GM19240 (cell line): ENCODE measurements around the gene TSPAN11.

ENCODE experiments used
- DNase-seq: peaks from one replicate; pipeline ENCODE4 v3.0.0; 2011; ENCODE audit warnings: low spot score; ENCODE audit not compliant: insufficient read length

TSPAN11 gene

DNA sequence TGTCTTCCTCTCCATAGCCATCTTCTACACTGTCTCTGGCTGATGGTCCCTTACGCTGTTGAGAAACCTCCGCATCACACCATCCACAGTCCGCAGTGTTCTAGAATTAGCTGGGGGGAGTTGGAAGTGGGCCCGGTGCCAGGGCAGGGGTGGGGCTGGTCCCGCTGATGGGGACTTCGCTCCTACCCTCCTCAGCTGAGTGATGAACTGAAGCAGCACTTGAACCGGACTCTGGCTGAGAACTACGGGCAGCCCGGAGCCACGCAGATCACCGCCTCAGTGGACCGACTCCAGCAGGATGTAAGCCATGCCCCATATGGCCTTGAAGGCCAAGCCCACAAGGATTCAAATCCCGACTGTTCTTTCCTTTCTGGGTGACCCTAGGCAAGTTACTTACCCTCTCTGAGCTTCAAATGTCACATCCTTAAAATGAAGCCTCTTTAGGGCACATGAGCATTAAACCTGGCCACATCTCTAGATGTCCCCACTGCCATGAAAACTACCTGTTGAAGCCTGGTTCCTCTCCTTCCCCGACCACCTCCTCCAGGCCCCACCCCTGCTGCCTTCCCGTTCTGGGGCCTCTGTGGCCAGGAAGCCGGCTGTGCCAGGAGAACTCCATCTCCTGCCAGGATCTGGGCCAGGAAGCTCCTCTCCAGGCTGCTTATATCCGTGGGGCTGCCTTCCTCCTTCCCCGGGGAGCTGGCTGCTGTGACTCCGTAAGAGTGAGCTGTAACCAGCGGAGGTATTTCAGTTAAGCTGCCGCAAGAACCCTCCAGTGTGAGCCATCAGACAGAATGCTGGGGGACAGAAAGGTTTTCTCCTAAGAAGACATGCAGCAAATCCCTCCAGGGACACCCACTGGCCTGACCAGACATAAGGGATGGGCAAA is 53.1 kb downstream of the TSPAN11 start:
- no peak for DNase-seq

DNA sequence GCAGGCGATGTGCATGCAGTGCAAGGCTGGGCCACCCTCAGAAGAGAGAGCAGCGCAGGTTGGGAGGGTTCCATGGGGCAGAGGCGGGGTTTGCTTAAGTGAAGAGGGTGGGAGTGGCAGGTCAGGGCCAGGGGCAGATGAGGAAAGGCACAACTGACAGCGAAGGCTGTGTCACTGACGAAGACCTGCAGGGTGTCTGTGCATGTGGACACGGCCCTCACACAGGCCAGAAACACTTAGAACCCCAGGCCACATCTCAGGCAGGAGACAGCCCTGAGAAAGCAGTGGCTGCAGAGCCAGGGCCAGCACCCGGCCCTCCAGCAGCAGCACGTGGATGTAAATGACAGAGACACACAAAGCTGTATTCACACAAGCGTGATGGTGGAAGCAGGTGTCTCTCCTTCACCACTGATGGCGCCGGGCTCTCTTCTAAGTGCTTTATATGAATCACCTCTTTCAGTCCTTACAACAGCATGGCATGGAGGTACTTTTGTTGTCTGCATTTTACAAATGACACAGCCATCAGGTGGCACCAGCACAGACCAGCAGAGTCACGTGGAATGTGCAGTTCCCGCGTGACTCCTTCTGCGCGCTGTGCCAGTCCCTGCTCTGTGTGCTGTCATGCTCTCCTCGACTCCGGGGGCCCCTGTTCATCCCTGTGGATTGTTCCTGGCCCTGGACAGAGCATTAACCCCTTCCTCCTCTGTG is 54.6 kb downstream of the TSPAN11 start:
- DNase-seq, result no peak

DNA sequence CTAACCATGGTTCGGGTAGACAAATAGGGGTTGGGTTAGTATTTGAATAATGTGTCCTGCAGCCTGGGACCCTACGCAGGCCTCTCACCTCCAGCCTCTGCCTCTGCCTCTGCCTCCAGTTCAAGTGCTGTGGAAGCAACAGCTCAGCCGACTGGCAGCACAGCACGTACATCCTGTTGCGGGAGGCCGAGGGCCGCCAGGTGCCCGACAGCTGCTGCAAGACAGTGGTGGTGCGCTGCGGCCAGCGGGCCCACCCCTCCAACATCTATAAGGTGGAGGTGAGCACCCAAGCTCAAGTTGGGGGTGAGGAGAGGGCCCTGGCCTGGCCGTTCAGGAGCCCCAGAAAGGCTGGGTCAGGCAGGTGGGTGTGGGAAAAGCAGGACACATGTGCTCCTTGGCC is 55.9 kb downstream of the TSPAN11 start:
- no peak for DNase-seq

DNA sequence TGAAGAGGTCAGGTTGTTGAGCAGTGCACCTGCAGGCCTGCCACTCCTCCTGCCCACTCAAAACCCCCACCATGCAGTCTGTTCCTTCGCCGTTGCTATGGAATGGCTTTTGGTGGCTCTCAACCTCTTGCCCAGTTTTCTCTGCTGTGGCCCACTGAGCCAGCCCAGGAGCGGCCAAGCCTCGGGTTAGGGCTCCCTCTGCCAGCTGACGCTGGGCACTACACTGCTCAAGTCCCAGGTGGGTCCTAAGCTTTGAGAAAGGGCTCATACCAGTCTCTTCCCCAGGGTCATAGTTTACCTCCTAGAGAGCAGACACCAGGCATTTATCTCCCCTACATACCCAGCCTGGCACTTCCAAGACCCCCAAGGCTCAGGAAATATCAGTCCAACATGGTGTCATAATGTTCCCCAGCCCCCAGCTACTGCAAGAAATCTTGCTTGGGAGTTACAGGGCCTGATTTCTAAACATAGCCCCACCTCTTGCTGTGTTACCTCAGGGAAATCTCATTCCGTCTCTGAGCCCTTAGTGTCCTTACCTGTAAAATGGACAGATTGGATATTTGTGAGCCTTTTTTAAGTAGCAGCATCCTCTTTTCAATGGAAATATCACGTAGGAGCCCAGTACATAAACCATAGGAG is 59.4 kb downstream of the TSPAN11 start:
- DNase-seq, result peak; percentile 70

DNA sequence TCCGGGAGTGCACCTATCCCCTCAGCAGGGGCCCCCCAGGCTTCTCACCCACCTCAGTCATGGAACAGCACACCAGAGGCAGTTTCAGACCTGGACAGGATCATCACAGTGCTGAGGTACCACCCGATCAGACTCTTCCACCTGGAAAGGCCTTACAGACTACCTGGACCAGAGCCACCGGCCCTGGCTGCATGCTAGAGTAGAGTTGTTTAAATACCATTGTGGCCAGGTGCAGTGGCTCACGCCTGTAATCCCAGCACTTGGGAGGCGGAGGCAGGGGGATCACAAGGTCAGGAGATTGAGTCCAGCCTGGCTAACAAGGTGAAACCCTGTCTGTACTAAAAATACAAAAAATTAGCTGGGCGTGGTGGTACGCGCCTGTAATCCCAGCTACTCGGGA is 61.5 kb downstream of the TSPAN11 start:
- no peak for DNase-seq

DNA sequence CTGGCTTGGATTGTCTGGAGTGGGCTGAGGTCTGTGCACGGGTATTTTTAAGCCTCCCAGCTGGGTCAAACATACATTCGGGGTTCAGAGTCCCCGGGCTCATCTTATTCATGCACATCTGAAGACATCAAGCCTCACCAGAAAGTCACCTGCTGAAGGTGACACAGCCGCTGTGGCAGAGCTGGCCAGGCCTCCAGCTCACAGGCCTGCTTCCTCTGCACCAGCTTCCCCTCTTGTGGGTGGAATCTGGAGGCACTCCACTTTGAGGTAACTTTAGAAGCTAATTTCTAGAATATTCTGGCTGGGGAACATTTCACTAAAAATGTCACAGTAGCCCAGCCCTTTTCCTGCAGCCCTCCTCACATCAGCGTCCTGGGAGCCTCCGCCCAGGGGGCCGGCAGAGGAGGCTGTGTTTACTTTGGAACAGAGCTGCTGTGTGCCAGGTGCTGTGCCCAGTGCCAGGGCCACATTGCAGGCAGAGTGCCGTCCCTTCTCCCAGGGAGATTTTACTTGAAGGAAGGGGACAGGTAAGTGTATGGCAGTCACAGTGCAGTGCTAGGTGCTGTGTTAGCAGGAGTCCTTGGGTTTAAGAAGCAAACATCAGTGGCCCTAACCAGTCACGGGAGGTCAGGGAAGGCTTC is 62.2 kb downstream of the TSPAN11 start:
- no peak for DNase-seq

DNA sequence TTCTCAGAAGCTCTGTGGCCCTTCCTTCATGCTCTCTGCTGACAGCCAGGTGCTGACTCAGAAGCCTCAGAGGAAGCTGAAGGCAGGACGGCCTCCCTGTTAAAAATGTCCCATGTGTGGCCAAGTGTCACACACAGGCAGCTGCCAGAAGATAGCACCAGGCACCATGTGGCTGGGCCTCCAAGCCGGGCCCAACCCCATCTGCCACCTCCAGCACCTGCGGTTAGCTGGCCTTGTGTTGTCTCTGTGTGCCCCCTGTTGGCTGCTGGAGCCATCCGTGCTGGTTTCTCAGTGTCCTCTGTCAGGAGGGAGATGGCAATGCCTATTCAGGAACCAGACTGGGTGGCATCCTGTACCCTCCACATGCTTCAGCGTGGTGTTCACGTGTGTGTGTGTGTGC is 63.2 kb downstream of the TSPAN11 start:
- DNase-seq, result peak; percentile 31

DNA sequence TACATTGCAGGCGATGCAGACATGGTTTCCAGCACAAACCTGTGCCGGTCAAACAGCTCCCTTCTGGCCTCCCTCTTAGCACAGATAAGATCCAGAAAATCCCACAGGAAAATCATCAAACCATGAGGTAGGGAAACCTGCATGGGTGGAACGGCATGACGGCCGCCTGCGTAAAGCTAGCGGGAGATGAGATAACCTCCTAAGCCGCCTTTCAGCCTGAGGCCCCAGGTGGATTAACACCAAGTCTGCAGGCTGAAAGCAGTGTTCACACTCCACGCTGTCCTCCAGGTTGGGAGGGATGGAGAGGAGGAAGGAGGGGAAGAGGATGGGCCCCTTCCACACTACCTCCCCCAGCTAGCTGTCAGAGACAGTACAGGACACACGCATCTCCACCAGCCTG is 63.8 kb downstream of the TSPAN11 start:
- no peak for DNase-seq

DNA sequence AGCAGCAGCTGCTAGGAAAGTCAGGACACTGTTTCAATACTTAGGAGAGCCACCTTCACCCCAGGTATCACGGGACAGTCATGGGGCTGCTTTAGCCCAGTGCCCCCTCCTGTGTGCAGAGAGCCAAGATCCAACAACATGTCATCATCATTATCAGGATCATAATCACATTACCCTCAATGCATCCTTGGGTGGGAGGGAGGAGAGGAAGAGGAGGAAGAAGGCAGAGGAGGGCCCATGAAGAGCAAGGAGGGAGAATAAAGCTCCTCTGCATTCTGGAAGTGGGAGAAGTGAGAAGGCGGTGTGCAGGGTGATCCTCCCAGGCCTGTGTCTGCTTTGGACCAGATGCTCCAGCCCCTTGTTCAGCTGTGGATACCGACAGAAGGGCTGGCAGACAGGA is 64.2 kb downstream of the TSPAN11 start:
- no peak for DNase-seq

DNA sequence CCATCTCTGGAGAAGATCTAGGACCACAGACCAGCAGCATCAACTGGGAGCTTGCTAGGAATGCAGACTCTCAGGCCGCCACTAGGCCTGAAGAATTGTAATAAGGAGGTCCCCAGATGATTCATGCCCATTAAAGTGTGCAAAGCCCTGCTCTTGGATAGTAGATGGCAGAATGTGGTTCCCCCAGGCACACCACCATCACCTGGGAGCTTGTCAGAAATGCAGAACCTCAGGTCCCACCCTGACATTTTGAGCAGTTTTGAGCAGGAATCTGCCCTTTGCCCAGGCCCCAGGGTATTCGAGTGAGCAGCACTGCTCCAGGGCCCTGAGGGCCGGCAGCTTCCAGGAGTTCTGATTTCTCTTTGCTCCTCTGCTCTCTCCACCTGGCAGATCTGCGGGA is 64.9 kb downstream of the TSPAN11 start:
- no peak for DNase-seq

DNA sequence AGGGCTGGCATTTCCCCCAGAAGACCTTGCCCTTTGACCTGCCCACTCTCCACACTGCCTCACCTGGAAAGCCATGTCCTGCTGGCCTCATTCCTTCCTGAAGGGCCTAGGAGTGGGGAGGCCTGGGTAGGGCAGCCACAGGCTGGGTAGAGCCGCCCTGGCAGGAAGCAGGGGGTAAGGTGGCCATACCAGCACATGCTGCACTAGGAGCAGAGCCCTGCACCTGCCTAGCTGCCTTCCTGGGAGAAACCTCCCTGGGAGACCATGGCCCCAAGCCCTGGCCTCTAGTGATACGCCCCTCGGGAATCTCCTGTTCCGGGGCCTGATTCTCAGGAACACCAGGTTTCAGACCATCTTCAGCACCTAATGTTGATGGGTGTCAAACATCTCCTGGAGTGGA is 65.8 kb downstream of the TSPAN11 start:
- DNase-seq, result no peak

DNA sequence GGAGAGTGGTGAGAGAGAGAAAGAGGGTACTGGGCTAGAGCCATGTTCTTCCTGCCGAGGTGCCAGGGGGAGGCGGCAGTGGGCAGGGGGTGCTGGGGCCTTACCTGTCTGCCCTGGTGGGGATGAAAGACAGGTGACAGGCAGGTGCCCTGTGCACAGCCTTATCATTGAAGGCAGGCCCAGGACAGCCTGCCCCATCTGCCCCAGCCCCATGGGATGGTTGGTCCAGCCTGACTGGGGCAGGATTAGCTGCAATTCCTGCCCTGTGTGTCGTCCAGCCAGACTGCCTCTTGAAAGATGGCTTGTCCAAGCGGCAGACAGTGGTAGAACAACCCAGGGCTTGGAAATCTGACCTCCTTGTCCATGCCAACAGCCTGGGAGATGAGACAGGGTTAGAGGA is 67.2 kb downstream of the TSPAN11 start:
- no peak for DNase-seq

DNA sequence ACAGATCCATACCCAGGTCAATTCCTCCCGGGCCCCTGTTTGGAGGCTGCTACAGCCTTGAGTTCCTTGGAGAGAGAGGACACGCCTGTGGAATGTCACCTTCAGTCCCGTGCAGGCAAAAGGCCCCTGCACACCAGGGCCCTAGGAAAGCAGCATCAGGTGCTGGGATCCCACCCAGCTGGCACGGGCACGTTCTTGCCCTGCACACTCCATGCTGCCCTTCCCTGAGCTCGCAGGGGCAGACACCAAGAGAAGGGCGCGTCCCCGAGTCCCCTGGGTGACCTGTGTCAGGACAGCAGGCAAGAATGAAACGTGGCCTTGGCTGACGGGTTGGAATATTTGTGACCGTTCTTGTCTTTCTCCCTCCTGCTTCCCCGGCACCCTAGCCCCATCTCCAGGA is 67.7 kb downstream of the TSPAN11 start:
- no peak for DNase-seq

DNA sequence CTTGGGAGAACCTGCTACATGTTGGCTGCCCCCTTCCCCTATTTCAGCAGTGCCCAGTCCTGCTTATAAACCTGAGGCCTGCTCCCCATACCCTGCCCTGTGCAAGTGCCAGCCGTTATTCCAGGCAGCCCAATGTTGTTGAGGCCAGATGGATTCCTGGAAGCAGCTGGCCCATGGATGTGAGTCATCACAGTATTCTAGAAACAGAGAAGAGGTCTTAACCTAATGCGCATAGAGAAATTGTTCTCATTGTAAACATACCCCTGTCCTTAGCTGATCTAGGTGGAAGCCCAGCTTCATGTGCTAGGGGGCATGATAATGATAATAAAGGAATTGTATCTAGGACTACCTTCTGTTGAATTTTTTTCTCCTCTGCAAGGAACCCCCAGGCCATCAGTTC is 69.7 kb downstream of the TSPAN11 start:
- DNase-seq, result no peak

DNA sequence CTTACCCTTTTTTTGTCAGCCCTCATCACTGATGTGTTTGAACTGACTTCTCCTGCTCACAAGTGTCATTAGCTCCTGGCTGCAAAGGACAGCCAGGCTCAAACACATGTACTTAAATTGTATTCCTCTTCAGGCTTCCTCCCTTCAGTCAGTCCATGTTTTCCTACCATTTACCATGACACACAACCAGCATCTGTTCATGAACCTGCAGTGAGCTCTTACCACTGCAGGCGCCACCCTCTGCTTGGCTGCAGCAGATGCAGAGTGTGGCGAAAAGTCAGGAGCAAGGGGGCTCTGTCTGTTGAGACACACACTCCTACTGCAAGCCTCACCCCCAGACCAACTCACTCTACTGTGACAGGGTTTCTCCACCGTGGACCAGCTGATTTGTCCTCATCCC is 70.2 kb downstream of the TSPAN11 start:
- DNase-seq, result no peak

DNA sequence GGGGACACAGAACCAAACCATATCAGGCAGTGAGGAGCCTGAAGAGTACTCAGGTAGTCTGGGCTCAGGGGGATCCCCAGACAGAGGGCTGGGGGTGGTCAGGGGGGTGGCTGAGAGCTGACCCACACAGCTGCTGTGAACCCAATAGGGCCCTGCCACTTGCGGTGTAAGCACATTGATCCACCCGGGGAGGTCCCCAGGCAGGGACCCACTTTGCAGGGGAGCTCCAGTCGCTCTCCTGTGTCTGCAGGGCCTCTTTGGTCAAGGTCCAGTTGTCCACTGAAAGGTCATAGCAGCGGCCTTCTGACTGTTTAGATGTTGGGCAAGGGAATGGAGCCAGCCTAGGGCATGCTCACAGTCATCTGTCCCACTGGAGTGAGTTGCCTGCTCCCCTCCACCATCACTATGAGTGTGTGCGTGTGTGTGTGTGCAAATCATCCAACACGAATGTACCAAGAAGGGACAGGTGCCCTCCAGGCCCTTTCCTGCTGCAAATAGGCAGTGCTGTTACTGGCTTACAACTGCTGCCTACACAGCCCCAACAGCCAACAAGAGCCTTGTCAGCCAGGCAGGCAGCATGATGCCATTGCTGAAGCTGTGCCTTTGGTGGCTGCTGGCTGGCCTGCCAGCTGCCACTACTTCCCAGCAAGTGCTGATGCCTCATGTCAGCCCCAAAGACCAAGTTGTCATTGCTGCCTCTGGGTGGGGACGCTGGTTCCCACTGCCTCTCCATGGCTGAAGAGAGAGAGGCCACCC is 71.3 kb downstream of the TSPAN11 start:
- no peak for DNase-seq

DNA sequence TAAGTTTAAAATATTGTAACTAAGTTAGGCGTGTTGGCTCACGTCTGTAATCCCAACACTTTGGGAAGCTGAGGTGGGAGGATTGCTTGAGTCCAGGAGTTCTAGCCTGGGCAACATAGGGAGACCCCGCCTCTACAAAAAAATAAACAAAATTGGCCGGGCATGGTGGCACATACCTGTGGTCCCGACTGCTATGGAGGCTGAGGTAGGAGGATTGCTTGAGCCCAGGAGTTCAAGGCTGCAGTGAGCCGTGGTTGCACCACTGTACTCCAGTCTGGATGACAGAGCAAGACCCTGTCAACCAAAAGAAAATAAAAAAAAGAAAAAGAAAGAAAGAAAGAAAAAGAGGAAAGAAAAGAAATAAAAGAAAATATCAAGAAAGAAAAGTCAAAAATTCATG is 72.5 kb downstream of the TSPAN11 start:
- DNase-seq, result no peak

DNA sequence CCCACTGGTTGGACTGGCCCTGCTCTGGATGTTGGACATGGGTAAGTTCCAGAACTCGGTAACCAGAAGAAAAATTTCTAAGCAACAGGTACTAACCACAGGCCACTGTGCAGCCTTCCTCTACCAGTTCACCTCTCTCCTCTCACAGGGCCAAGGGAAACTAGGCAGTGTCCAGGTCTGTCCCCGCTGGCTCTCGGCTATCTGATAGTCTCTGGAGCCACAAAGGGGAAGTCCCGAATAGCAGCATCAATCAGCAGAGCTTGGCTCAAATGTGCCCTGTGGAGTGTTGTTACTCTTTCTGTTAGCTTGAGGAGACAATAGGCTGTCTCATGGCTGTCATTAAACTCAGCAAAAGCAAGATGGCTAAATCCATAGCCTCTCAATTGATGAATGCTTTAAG is 73.2 kb downstream of the TSPAN11 start:
- DNase-seq, result no peak

DNA sequence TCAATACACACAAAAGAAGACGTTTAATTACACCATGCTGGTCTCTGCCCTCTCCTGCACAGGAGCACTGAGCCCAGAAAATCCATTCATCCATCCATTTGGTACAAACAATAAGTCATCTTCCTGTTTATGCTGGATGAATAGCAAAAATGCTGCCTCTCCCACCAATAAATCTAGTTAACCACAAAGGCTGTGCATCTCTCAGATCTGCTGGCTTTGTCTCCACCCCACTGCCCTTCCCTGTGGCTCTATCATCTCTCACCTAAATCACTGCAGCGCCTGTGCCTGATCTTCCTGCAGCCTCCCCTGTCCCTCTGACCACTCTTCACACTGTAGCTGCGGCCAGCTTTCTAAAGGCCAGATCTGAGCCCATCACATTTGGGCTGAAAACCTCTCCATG is 74.2 kb downstream of the TSPAN11 start:
- DNase-seq, result no peak

DNA sequence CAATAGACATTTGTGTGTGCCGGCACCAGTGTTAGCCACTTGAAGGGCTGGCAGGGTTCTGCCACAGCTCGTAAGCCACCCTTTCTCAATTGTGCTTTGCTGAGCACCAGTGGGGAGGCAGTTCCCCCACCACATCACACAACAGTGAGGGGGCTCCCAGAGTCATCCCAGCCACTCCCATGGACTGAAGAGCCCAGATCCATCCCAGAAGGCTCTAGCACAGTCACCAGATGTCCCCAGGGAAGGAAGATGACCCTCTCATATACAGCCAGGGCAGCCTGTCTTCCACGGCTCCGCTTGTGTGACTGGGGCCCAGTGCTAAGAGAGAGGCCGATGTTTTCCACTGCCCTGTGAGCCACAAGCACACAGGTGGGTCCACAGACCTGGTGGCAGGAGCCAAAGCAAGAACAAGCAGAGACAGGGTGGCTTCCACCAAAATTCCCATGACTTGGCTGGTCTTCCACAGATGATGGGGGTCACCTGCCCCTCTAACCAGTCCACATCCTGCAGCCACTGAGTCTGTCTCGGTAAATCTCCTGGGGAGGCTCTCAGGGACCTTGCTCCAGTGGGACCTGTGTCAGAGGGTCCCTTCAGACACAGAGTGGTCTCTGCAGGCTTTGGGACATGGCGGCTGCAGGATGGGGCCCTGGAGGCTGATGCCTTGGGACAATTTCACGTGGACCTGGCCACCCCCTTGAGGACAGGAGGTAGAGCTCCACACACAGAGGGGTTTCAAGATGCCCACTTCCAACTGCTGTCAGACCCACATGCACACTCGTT is 75.2 kb downstream of the TSPAN11 start:
- DNase-seq, result no peak

DNA sequence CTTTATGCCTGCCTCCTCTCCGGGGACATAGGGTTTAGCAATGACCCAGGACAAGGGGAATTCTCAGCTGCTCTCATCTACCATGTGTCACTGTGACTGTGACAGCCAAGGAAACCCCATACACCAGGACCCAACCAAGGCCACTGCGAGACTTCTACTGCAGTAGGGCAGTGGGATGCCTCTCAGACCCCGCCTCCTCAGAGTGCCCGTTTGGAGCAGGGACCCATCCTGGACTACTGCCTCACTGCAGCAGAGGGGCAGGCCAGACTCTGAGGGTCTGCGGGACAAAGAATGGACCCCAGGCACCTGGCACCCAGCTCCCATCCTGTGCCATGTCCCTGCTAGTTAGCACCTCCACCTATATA is 75.8 kb downstream of the TSPAN11 start:
- no peak for DNase-seq
